Thyroid gland (tissue), 4 donors: ENCODE data around the gene TRIB2.

Experiments used
- CTCF ChIP-seq, 6 experiments: fragments of 200-600 bp in 3 of 6; fragments of 450-650 bp in 3 of 6; sonication (generic) in 3 of 6; IDR thresholded peaks; one replicate each; pipeline ENCODE4 v1.5.1; 2016 to 2019; ENCODE audit warnings: antibody characterized with exemption in 6 of 6, mild to moderate bottlenecking in 2 of 6, inconsistent platforms in 1 of 6, moderate library complexity in 1 of 6
- POLR2A ChIP-seq, 2 donors: fragments of 450-650 bp; IDR thresholded peaks; one replicate each; pipeline ENCODE4 v1.6.1; 2017; ENCODE audit warnings: antibody characterized with exemption in 2 of 2, mild to moderate bottlenecking in 2 of 2, moderate library complexity in 1 of 2

GRCh38 chr2:12675352-12675795 lies 41.4 kb upstream of the TRIB2 start:
- TF ChIP-seq CTCF (IDR thresholded peaks at IDR 0.05) (no peak), POLR2A (IDR thresholded peaks at IDR 0.05) (no peak)
